ENCODE data around the gene ZNF740. TPM values are rescaled to one million over a fixed set of nuclear protein-coding genes. Genes with fewer than 3 reads are reported as not detected.

Gene ZNF740
- total RNA-seq, 1 experiment from 2014 or later: 65.8 TPM

DNA sequence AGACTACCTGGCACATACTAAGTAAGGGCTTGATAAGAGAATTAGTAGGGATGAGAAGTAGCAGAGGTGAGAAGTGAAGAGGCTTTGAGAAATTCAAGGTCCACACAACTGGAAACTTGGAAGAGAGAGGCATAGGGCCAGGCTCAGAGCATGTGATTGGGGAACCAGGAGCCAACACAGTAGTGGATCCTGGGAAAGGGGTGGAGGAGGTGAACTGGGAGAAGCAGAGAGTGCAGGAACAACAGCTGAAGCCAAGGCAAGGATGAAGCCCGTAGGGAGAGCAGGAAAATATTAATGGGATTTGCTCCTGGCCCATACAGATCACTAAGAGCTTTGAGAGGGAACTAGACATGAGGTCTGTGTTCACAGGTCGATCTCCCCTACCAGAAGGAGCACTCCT lies 27.9 kb downstream of the ZNF740 start:
- intact Hi-C loops (cut with micrococcal nuclease; ENCODE audit: unreplicated experiment): loop anchor here (10.0 kb wide), 1 partner anchor 144 kb away; no protein-coding TSS in a partner anchor
- H3K4me1 ChIP-seq (replicated peaks; ENCODE audit: insufficient read depth): peaks cover 17% of the 10 kb centered on the region
- no peaks in the 10 kb centered on the region for H3K27me3 ChIP-seq (ENCODE audit: insufficient read depth, low read depth)
- no peak overlapping the region for H2AFZ ChIP-seq
- no peak overlapping the region for H3K4me3 ChIP-seq
- no peak overlapping the region for H3K27ac ChIP-seq
- POLR2A ChIA-PET (ENCODE audit: unreplicated experiment): no interaction called here
- no TSS peak for BruUV-seq (replicated peaks)
- 0 out of 2 replicates have a peak, but pooled peaks cover 3% of the 10 kb centered on the region for H3K9me2 ChIP-seq (ENCODE audit: insufficient read depth)
- H3K4me2 ChIP-seq: no peak overlapping the region
- H4K20me1 ChIP-seq (ENCODE audit: insufficient read depth): 0 out of 2 replicates have a peak, but pooled peaks cover 6% of the 10 kb centered on the region
- no peaks in the 10 kb centered on the region for H3K79me2 ChIP-seq (ENCODE audit: low read depth)
- DNase-seq: no peak
- no peaks in the 10 kb centered on the region for H3K9me3 ChIP-seq (ENCODE audit: insufficient read depth, low read depth)
- TF ChIP-seq, protein P1, sequence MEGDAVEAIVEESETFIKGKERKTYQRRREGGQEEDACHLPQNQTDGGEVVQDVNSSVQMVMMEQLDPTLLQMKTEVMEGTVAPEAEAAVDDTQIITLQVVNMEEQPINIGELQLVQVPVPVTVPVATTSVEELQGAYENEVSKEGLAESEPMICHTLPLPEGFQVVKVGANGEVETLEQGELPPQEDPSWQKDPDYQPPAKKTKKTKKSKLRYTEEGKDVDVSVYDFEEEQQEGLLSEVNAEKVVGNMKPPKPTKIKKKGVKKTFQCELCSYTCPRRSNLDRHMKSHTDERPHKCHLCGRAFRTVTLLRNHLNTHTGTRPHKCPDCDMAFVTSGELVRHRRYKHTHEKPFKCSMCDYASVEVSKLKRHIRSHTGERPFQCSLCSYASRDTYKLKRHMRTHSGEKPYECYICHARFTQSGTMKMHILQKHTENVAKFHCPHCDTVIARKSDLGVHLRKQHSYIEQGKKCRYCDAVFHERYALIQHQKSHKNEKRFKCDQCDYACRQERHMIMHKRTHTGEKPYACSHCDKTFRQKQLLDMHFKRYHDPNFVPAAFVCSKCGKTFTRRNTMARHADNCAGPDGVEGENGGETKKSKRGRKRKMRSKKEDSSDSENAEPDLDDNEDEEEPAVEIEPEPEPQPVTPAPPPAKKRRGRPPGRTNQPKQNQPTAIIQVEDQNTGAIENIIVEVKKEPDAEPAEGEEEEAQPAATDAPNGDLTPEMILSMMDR (conservative IDR thresholded peaks at IDR 0.05): no peak
- CTCF ChIA-PET: interaction anchor here (0.5 kb wide), 1 partner anchor 501 kb away, joined by 6 read pairs; no protein-coding TSS in a partner anchor
- H3K36me3 ChIP-seq (ENCODE audit: low read depth): peaks cover 18% of the 10 kb centered on the region; the same call in 1 of the 2 replicates
- peaks cover 49% of the 10 kb centered on the region; the same call in 1 of the 2 replicates for H3F3A ChIP-seq (ENCODE audit: insufficient read depth, low read depth)

DNA sequence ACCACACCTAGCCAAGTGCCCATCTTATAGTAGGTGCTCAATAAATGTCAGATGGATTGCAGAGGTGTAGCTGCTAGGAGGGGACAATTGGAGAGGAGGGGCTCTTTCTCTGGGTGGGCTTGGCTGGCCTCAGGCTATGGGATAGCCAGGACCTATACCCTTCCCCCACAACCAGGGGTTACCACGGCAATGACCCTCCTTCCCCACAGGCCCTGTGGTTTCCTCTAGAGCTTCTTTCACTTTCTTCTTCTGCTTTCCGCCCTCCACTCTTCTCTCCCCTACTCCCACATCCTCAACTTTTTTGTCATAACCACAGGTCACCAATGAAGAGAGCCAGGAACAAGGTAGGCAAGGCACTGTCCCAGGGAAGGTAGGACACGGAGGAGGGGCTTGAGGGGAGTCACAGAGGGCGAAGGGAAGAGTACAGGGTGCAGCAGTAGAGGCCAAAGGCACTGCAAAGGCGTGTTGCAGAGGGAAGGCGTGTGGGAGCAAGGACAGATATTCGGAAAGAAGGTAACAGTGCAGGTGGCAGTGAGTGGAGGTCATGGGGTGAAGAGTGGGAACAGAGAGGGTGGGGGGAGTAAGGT lies 28.4 kb downstream of the ZNF740 start:
- no peak overlapping the region for H3K4me3 ChIP-seq
- no TSS peak for BruUV-seq (replicated peaks)
- TF ChIP-seq EZH2 (IDR thresholded peaks at IDR 0.05; ENCODE audit: low read depth): no peak
- TF ChIP-seq, protein P1 (conservative IDR thresholded peaks at IDR 0.05): no peak
- peaks cover 18% of the 10 kb centered on the region; the same call in 1 of the 2 replicates for H3K36me3 ChIP-seq (ENCODE audit: low read depth)
- 0 out of 2 replicates have a peak, but pooled peaks cover 3% of the 10 kb centered on the region for H3K9me2 ChIP-seq (ENCODE audit: insufficient read depth)
- intact Hi-C loops (cut with micrococcal nuclease; ENCODE audit: unreplicated experiment): loop anchor here (10.0 kb wide), 1 partner anchor 144 kb away; no protein-coding TSS in a partner anchor
- DNase-seq: no peak
- H3K79me2 ChIP-seq (ENCODE audit: low read depth): no peaks in the 10 kb centered on the region
- no peak overlapping the region for H3K4me2 ChIP-seq
- peaks cover 49% of the 10 kb centered on the region; the same call in 1 of the 2 replicates for H3F3A ChIP-seq (ENCODE audit: insufficient read depth, low read depth)
- peaks cover 17% of the 10 kb centered on the region for H3K4me1 ChIP-seq (replicated peaks; ENCODE audit: insufficient read depth)
- POLR2A ChIA-PET (ENCODE audit: unreplicated experiment): no interaction called here
- CTCF ChIA-PET: no interaction called here
- H3K27ac ChIP-seq: no peak overlapping the region
- no peak overlapping the region for H2AFZ ChIP-seq
- no peaks in the 10 kb centered on the region for H3K9me3 ChIP-seq (ENCODE audit: insufficient read depth, low read depth)
- 0 out of 2 replicates have a peak, but pooled peaks cover 6% of the 10 kb centered on the region for H4K20me1 ChIP-seq (ENCODE audit: insufficient read depth)
- H3K27me3 ChIP-seq (ENCODE audit: insufficient read depth, low read depth): no peaks in the 10 kb centered on the region

DNA sequence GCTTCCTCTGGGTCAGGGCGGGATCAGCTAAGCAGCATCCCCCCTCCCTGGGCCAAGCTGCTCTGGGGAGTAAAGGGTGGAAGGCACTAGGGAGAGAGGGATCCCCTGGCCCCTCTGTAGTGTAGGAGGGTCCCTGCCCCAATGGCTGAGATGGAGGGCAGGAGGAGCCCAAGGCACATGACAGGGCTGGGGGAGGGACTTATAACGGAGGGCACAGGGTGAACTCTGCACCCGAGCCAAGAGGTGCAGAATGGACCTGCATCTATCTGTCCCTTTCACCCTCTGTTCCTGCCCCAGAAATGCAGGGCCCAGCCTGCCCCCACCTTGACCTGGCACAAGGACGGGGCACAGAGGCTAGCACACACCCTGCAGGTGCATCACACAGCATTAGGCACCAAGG lies 30.3 kb downstream of the ZNF740 start:
- intact Hi-C loops (cut with micrococcal nuclease; ENCODE audit: unreplicated experiment): no loop called here

More for the DNA sequence above, 30.3 kb downstream of the ZNF740 start:
- H3K4me2 ChIP-seq: no peak overlapping the region
- TF ChIP-seq, protein P1 (conservative IDR thresholded peaks at IDR 0.05): no peak
- no peak for TF ChIP-seq EZH2 (IDR thresholded peaks at IDR 0.05; ENCODE audit: low read depth)
- H3K9me3 ChIP-seq (ENCODE audit: insufficient read depth, low read depth): no peaks in the 10 kb centered on the region
- 0 out of 2 replicates have a peak, but pooled peaks cover 6% of the 10 kb centered on the region for H4K20me1 ChIP-seq (ENCODE audit: insufficient read depth)
- no peaks in the 10 kb centered on the region for H3K9me2 ChIP-seq (ENCODE audit: insufficient read depth)
- TSS peak; percentile 1 for BruUV-seq (replicated peaks)
- no peak overlapping the region for H2AFZ ChIP-seq
- peaks cover 18% of the 10 kb centered on the region for H3K4me1 ChIP-seq (replicated peaks; ENCODE audit: insufficient read depth)
- POLR2A ChIA-PET (ENCODE audit: unreplicated experiment): no interaction called here
- no peak for DNase-seq
- peaks cover 5% of the 10 kb centered on the region; the same call in 1 of the 2 replicates for H3K79me2 ChIP-seq (ENCODE audit: low read depth)
- no peaks in the 10 kb centered on the region for H3K27me3 ChIP-seq (ENCODE audit: insufficient read depth, low read depth)
- peaks cover 18% of the 10 kb centered on the region for H3K36me3 ChIP-seq (ENCODE audit: low read depth)
- CTCF ChIA-PET: interaction anchor here (0.6 kb wide), 2 partner anchors 50 to 388 kb away, joined by 6 to 9 read pairs; no protein-coding TSS in a partner anchor
- H3K4me3 ChIP-seq: no peak overlapping the region
- H3F3A ChIP-seq (ENCODE audit: insufficient read depth, low read depth): peaks cover 48% of the 10 kb centered on the region; the same call in 1 of the 2 replicates
- H3K27ac ChIP-seq: no peak overlapping the region

All from PC-9 (cell line).